ENCODE data around the gene MGAT4A.

DNA sequence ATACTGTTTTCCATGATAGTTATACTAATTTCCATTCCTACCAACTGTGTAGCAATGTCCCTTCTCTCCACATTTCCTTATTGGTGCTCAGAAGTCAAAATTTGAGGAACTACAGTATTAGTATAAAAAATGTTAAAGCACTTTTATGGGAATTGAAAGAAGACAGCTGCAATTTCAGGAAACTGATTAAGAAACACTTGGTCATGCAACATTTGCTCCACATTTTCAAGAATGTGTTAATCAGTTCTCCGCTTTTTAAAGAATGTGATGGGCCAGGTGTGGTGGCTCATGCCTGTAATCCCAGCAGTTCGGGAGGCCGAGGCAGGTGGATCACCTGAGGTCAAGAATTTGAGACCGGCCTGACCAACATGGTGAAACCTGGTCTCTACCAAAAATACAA lies 33.6 kb upstream of the MGAT4A start:
- no peak for TF ChIP-seq EP300 (IDR thresholded peaks at IDR 0.05; ENCODE audit: borderline replicate concordance)
- TF ChIP-seq, protein P1, sequence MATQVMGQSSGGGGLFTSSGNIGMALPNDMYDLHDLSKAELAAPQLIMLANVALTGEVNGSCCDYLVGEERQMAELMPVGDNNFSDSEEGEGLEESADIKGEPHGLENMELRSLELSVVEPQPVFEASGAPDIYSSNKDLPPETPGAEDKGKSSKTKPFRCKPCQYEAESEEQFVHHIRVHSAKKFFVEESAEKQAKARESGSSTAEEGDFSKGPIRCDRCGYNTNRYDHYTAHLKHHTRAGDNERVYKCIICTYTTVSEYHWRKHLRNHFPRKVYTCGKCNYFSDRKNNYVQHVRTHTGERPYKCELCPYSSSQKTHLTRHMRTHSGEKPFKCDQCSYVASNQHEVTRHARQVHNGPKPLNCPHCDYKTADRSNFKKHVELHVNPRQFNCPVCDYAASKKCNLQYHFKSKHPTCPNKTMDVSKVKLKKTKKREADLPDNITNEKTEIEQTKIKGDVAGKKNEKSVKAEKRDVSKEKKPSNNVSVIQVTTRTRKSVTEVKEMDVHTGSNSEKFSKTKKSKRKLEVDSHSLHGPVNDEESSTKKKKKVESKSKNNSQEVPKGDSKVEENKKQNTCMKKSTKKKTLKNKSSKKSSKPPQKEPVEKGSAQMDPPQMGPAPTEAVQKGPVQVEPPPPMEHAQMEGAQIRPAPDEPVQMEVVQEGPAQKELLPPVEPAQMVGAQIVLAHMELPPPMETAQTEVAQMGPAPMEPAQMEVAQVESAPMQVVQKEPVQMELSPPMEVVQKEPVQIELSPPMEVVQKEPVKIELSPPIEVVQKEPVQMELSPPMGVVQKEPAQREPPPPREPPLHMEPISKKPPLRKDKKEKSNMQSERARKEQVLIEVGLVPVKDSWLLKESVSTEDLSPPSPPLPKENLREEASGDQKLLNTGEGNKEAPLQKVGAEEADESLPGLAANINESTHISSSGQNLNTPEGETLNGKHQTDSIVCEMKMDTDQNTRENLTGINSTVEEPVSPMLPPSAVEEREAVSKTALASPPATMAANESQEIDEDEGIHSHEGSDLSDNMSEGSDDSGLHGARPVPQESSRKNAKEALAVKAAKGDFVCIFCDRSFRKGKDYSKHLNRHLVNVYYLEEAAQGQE (IDR thresholded peaks at IDR 0.05; ENCODE audit: low read depth): no peak
- no peak for TF ChIP-seq ZBTB7A (IDR thresholded peaks at IDR 0.05; ENCODE audit: low read depth)
- no peak for TF ChIP-seq FOXM1 (IDR thresholded peaks at IDR 0.05; ENCODE audit: borderline replicate concordance, low read depth)
- no peak for TF ChIP-seq TEAD4 (IDR thresholded peaks at IDR 0.05)
- TF ChIP-seq CEBPB (IDR thresholded peaks at IDR 0.05): no peak
- no peak for TF ChIP-seq CREB1 (IDR thresholded peaks at IDR 0.05; ENCODE audit: low read depth)
- no peak for TF ChIP-seq NFIC (IDR thresholded peaks at IDR 0.05)
- TF ChIP-seq RAD21 (IDR thresholded peaks at IDR 0.05; ENCODE audit: low read depth): no peak
- TF ChIP-seq YY1 (IDR thresholded peaks at IDR 0.05; ENCODE audit: low read depth): no peak
- no peak for TF ChIP-seq TCF12 (IDR thresholded peaks at IDR 0.05; ENCODE audit: low read depth)
